Activated naive CD4-positive, alpha-beta T cell treated with anti-CD3 and anti-CD28 coated beads, Interleukin-2, amount 50 U/mL, for 72 hours (primary cell): ENCODE data around the gene BUB1. TPM values are rescaled to one million over a fixed set of nuclear protein-coding genes. Genes with fewer than 3 reads are reported as not detected.
A peak's percentile ranks its signal among the peaks of the same experiment; 100 is the strongest.

Source experiments
- ATAC-seq, 2 donors: fragments of 150-1000 bp; cut with Tn5 transposase; 2 replicates each; pipeline ENCODE4 v1.10.0; 2021; ENCODE audit warnings: mild to moderate bottlenecking in 2 of 2, moderate library complexity in 2 of 2
- DNase-seq, 2 donors: peaks; one replicate each; pipeline ENCODE4 v3.0.0; 2021 to 2022; ENCODE audit warnings: low spot score in 2 of 2
- H3K27ac Mint-ChIP-seq, 2 donors: one replicate each; pipeline ENCODE4 v1.8.0; 2022; ENCODE audit warnings: mild to moderate bottlenecking in 2 of 2, mixed read lengths in 2 of 2
- H3K36me3 Mint-ChIP-seq, 2 donors: one replicate each; pipeline ENCODE4 v1.8.0; 2022; ENCODE audit warnings: mixed read lengths in 2 of 2
- H3K9me3 Mint-ChIP-seq, 2 donors: one replicate each; pipeline ENCODE4 v1.8.0; 2022; ENCODE audit warnings: mixed read lengths in 2 of 2
- total RNA-seq, 2 donors: library from RNA; stranded (reverse); gene quantifications; one replicate each; pipeline ENCODE4 v1.2.3, GENCODE V29; 2022

BUB1 gene
- total RNA-seq, 2 donors from 2014 or later = 94.7 to 143 TPM

DNA sequence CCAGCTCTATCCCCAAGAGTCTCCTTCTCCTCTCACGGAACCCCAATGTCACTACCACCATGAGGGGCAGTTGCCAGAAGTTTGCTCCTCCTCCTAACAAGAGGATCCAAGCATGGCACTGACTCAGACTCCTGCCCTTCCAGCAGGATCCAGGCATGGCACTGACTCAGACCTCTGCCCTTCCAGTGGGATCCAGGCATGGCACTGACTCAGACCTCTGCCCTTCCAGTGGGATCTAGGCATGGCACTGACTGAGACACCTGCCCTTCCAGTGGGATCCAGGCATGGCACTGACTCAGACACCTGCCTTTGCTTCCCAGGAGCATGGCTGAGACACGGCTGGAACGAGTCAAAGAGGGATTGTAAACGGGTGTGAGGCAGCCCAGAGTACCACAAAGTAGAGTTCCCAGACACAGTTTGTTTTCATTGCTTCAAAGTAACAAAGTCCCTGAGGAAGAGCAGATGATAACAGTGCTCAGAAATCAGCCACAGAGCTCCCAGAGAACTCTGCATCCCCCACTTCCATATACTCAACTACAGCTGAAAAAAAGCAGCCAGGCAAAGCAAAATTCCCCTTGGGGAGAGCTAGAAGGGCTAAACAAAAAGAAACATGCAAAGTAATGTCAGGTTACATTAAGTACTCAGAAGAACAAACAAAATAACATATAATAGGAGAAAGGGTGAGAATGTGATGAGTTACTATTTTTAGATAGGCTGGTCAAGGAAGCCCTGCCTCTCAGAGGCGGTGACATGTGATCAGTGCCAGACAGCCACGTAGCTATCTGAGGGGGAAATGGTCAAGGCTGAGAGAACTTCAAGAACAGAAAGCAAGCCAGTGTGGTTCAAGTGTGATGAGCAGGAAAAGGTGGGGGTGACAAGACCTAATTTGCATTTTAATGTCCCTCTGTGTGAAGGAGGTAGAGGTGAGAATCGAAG lies 3.0 kb downstream of the BUB1 start:
- DNase-seq (no peak), ATAC-seq (peak in 1 of 2 donors; percentile 70)
- Mint-ChIP-seq H3K27ac (no peak overlapping the region), H3K36me3 (peaks cover 19 to 25% of the 10 kb centered on the region in 2 donors), H3K9me3 (no peaks in the 10 kb centered on the region)

DNA sequence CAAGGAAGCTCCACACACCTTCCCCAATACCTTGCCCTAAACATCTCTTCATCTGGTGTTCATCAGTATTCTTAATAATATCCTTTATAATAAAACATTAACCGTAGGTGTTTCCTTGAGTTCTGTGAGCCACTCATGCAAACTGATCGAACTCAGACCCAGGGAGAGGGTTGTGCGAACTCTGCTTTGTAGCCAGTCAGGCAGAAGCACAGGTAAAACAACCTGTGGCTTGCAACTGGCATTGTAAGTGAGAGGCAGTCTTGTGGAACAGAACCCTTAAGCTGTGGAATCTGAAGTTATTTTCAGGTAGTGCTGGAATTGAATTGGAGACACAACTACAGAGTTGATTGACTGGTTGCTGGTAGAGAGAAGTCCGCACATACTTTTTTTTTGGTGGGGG lies 4.7 kb downstream of the BUB1 start:
- H3K36me3 Mint-ChIP-seq = peaks cover 25 to 37% of the 10 kb centered on the region in 2 donors
- H3K27ac Mint-ChIP-seq = no peak overlapping the region
- no peaks in the 10 kb centered on the region for H3K9me3 Mint-ChIP-seq
- DNase-seq = no peak
- ATAC-seq = no peak

DNA sequence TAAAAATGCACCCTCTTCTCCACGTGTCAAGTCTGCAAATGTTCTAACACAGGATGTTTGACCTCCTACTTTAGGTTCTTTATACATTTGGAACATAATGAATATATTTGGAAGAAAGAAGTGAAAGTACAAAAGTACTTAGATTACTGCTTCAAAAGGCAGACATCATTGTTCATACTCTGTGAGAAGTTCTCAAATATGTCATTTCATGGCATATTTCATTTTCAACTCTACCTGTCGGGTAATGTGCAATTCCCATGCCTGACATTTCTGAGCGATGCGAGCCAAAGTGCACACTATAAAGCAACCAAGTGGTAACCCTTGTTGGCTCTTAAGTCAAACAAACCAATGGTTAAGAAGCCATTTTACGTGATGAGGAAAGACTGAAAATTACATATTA lies 7.0 kb downstream of the BUB1 start:
- H3K9me3 Mint-ChIP-seq = no peaks in the 10 kb centered on the region
- DNase-seq = no peak
- no peak for ATAC-seq
- H3K27ac Mint-ChIP-seq = no peak overlapping the region
- peaks cover 15 to 57% of the 10 kb centered on the region in 2 donors for H3K36me3 Mint-ChIP-seq

DNA sequence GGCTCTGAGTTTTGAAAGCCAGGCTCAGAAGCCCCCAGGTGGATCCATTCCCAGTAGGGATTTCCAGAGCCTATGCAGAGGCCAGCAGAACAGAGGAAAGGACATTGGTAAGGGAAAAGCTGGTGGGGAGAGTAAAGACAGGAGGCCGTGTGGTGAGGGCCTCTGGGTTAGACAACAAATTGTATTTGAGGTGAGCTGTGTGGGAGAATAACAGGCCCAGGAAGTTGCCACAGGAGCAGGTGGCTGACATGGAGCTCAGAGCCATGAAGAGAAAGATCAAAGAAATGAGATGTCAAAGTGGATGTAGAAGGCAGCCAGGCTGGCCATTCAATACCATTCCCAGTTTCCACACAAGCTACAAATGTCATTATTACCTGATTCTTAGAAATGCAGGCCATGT lies 8.8 kb downstream of the BUB1 start:
- H3K27ac Mint-ChIP-seq = no peak overlapping the region
- H3K36me3 Mint-ChIP-seq = peaks cover 15 to 61% of the 10 kb centered on the region in 2 donors
- no peak for ATAC-seq
- H3K9me3 Mint-ChIP-seq = no peaks in the 10 kb centered on the region
- no peak for DNase-seq

DNA sequence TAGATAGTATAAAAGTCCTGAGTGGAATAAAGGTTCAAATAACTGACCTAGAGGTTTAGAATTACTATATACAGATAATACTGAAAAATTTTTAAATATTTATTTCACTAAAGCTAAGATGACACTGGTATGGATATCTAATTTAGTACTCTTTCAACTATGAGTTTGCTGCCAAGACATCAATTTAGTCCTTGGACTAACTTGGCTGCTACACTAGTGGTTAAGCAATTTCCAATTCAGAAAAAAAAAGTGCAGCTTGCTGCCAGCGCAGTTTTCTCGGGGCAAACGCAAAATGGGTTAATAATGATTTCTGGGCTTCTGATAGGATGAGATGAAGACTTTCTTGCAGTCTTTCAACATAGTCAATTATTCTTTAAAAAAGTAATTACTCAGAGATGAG lies 10.8 kb downstream of the BUB1 start:
- Mint-ChIP-seq H3K9me3 (no peaks in the 10 kb centered on the region), H3K27ac (no peak overlapping the region), H3K36me3 (peaks cover 9 to 60% of the 10 kb centered on the region in 2 donors)
- DNase-seq (no peak), ATAC-seq (no peak)

- Mint-ChIP-seq H3K36me3 (peaks cover 18 to 61% of the 10 kb centered on the region in 2 donors), H3K9me3 (no peaks in the 10 kb centered on the region), H3K27ac (peak overlapping the region in 1 of 2 donors; percentile 61)
- DNase-seq (no peak), ATAC-seq (no peak)
Measured at GRCh38 chr2:110664135-110664534, 13.7 kb downstream of the BUB1 start.

DNA sequence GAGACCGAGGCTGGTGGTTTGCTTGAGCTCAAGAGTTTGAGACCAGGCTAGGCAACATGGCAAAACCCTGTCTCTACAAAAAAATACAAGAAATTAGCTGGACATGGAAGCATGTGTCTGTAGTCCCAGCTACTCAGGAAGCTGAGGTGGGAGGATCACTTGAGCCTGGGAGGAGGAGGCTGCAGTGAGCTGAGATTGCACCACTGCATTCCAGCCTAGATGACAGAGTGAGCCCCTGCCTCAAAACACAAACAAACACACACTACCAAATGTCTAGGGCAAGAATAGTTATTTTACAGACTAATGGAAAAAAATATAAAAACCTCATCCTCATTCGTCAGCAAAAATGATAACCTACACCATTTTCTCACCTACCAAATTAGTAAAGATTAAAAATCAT lies 15.3 kb downstream of the BUB1 start:
- Mint-ChIP-seq H3K9me3 (no peaks in the 10 kb centered on the region), H3K27ac (no peak overlapping the region), H3K36me3 (peaks cover 23 to 63% of the 10 kb centered on the region in 2 donors)
- DNase-seq (no peak), ATAC-seq (no peak)

DNA sequence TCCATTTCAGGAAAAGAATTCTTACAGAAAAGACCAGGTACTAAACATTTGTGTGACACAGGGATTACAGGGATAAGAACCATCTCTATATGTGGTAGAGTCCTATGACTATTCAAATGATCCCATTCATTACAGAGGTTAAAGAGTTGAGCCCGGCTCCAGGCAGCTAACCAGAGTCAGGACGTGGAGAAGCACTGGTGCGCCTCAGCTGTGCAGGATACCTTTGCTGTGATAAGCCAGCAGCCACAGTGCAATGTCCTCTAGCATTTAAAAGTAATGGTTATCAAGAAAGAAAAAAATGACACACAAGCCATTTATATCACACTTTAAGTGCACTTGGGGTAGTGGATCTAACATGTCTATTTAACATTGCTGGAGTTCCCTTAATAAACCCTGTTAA lies 17.3 kb downstream of the BUB1 start:
- H3K27ac Mint-ChIP-seq = no peak overlapping the region
- ATAC-seq (no peak), DNase-seq (no peak)
- no peaks in the 10 kb centered on the region for H3K9me3 Mint-ChIP-seq
- H3K36me3 Mint-ChIP-seq = peaks cover 38 to 54% of the 10 kb centered on the region in 2 donors

- DNase-seq (no peak), ATAC-seq (no peak)
- H3K9me3 Mint-ChIP-seq = no peaks in the 10 kb centered on the region
- peaks cover 38 to 48% of the 10 kb centered on the region in 2 donors for H3K36me3 Mint-ChIP-seq
- H3K27ac Mint-ChIP-seq = no peak overlapping the region
Measured at GRCh38 chr2:110659248-110659647, 18.6 kb downstream of the BUB1 start.

DNA sequence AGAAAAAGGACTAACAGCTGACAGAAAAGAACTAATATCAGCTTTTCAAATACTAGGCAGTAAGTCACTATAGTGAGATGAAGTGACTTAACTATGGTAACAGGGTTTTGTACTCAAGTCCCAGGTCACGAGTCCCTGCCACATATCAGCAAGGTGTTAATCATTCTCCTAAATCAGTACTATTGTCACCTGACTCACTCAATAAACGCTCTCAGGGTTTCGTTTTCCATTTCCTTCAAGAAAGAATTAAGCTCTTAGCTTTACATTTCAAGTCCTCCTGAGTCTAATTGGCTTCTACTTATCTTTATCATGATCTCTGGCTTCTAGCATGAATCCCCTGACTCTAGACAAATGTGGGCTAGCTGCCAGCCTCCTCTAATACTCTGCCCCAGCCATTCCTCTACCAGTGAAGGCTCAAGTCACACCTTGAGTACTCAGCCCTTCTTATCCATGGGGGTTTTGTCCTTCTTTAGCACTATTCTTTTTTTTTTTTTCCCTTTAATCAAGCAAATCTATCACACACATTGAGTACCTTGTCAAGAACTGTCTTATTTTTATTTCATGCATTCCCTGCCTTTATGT lies 20.0 kb downstream of the BUB1 start:
- DNase-seq (no peak), ATAC-seq (peak; percentile 22 to 55)
- peaks cover 47 to 56% of the 10 kb centered on the region in 2 donors for H3K36me3 Mint-ChIP-seq
- H3K27ac Mint-ChIP-seq = no peak overlapping the region
- H3K9me3 Mint-ChIP-seq = no peaks in the 10 kb centered on the region

- Mint-ChIP-seq H3K27ac (no peak overlapping the region), H3K36me3 (peaks cover 43 to 52% of the 10 kb centered on the region in 2 donors), H3K9me3 (no peaks in the 10 kb centered on the region)
- ATAC-seq (no peak), DNase-seq (no peak)
Measured at GRCh38 chr2:110655701-110656100, 22.2 kb downstream of the BUB1 start.

DNA sequence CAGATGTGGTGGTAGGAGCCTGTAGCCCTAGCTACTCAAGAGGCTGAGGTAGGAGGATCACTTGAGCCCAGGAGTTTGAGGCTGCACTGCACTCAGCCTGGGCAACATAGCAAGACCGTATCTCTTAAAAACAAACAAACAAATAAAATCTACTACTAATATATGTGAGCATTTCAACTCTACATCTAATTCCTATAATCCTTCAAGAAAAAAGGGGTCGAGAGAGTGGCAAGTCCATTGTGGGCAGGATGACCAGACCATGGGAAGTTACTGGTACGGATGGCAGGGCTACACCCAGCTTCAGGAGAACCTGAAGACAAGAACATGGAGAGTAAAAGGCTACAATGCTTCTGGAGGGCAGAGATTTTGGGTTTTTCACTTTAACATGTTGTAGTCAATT lies 24.0 kb downstream of the BUB1 start:
- Mint-ChIP-seq H3K9me3 (no peaks in the 10 kb centered on the region), H3K27ac (no peak overlapping the region), H3K36me3 (peaks cover 35 to 53% of the 10 kb centered on the region in 2 donors)
- no peak for DNase-seq
- no peak for ATAC-seq

- H3K36me3 Mint-ChIP-seq = peaks cover 9 to 56% of the 10 kb centered on the region in 2 donors
- DNase-seq (no peak), ATAC-seq (no peak)
- no peak overlapping the region for H3K27ac Mint-ChIP-seq
- H3K9me3 Mint-ChIP-seq = no peaks in the 10 kb centered on the region
Measured at GRCh38 chr2:110650346-110650745, 27.5 kb downstream of the BUB1 start.

DNA sequence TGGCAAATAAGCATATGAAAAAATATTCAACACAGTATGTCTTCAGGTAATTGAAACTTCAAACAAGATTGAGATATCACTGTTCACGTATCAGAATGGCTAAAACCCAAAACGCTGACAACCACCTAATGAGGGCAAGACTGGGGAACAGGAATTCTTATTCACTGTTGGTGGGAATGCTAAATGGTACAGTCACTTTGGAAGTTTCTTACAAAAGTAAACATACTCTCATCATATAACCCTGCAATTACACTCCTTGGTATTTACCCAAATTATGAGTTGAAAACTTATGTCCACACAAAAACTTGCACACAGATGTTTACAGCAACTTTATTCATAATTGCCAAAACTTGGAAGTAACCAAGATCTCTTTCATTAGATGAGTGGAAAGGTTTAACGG lies 30.1 kb downstream of the BUB1 start:
- ATAC-seq = no peak
- Mint-ChIP-seq H3K36me3 (peaks cover 5 to 66% of the 10 kb centered on the region in 2 donors), H3K27ac (no peak overlapping the region), H3K9me3 (no peaks in the 10 kb centered on the region)
- DNase-seq = no peak

GRCh38 chr2:110645616-110646015 lies 32.2 kb downstream of the BUB1 start:
- Mint-ChIP-seq H3K27ac (no peak overlapping the region), H3K9me3 (no peaks in the 10 kb centered on the region), H3K36me3 (peaks cover 9 to 84% of the 10 kb centered on the region in 2 donors)
- DNase-seq = no peak
- ATAC-seq = no peak

DNA sequence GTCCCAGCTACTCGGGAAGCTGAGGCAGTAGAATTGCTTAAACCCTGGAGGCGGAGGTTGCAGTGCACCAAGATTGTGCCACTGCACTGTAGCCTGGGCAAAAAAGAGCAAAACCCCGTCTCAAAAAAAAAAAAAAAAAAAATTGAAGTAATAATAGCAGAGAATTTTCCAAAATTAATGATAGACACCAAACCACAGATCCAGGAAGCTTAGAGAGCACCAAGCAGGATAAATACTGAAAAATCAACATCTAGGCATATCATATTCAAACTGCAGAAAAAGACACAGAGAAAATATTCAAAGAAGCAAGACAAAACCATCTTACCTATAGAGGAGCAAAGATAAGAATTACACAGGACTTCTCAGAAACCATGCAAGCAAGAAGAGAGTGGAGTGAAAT lies 33.5 kb downstream of the BUB1 start:
- no peak overlapping the region for H3K27ac Mint-ChIP-seq
- ATAC-seq (no peak), DNase-seq (no peak)
- peaks cover 11 to 84% of the 10 kb centered on the region in 2 donors for H3K36me3 Mint-ChIP-seq
- no peaks in the 10 kb centered on the region for H3K9me3 Mint-ChIP-seq

- DNase-seq = no peak
- Mint-ChIP-seq H3K36me3 (peaks cover 11 to 95% of the 10 kb centered on the region in 2 donors), H3K27ac (no peak overlapping the region)
Measured at GRCh38 chr2:110642360-110642759, 35.5 kb downstream of the BUB1 start.

GRCh38 chr2:110639972-110640371 lies 37.9 kb downstream of the BUB1 start:
- no peaks in the 10 kb centered on the region for H3K9me3 Mint-ChIP-seq
- no peak for ATAC-seq
- peak overlapping the region in 1 of 2 donors; percentile 61 for H3K27ac Mint-ChIP-seq
- DNase-seq = no peak
- peaks cover 11 to 78% of the 10 kb centered on the region in 2 donors for H3K36me3 Mint-ChIP-seq

More at GRCh38 chr2:110642360-110642759, 35.5 kb downstream of the BUB1 start:
- H3K9me3 Mint-ChIP-seq = no peaks in the 10 kb centered on the region
- no peak for ATAC-seq
